Mucosa of rectum (tissue), 2 donors: Measurements from ENCODE around the gene ASTE1.

Experiments
- H3K27ac ChIP-seq, 2 donors: one replicate each; pipeline ENCODE4 v1.7.0; 2013; ENCODE audit warnings: inconsistent platforms in 2 of 2, low read depth in 2 of 2, low read length in 2 of 2
- H3K27me3 ChIP-seq, 2 donors: one replicate each; pipeline ENCODE4 v1.7.0; 2013; ENCODE audit warnings: low read length in 2 of 2; ENCODE audit not compliant: control insufficient read depth in 2 of 2, insufficient read depth in 2 of 2
- H3K36me3 ChIP-seq, 2 donors: one replicate each; pipeline ENCODE4 v1.7.0; 2013; ENCODE audit warnings: low read length in 2 of 2; ENCODE audit not compliant: control insufficient read depth in 2 of 2, insufficient read depth in 2 of 2
- H3K4me1 ChIP-seq, 2 donors: one replicate each; pipeline ENCODE4 v1.7.0; 2013; ENCODE audit warnings: low read length in 2 of 2, mild to moderate bottlenecking in 1 of 2; ENCODE audit not compliant: control insufficient read depth in 2 of 2, insufficient read depth in 2 of 2
- H3K4me3 ChIP-seq, 2 donors: one replicate each; pipeline ENCODE4 v1.7.0; 2013; ENCODE audit warnings: low read length in 2 of 2
- H3K9ac ChIP-seq, 2 donors: one replicate each; pipeline ENCODE4 v1.7.0; 2013; ENCODE audit warnings: low read length in 2 of 2, low read depth in 1 of 2, mild to moderate bottlenecking in 1 of 2
- H3K9me3 ChIP-seq, 2 donors: one replicate each; pipeline ENCODE4 v1.7.0; 2013; ENCODE audit warnings: low read length in 2 of 2; ENCODE audit not compliant: control insufficient read depth in 2 of 2
- donor health status: healthy.
- donor health status: Normal muscosa, but diverticular disease.

Gene ASTE1, protein sequence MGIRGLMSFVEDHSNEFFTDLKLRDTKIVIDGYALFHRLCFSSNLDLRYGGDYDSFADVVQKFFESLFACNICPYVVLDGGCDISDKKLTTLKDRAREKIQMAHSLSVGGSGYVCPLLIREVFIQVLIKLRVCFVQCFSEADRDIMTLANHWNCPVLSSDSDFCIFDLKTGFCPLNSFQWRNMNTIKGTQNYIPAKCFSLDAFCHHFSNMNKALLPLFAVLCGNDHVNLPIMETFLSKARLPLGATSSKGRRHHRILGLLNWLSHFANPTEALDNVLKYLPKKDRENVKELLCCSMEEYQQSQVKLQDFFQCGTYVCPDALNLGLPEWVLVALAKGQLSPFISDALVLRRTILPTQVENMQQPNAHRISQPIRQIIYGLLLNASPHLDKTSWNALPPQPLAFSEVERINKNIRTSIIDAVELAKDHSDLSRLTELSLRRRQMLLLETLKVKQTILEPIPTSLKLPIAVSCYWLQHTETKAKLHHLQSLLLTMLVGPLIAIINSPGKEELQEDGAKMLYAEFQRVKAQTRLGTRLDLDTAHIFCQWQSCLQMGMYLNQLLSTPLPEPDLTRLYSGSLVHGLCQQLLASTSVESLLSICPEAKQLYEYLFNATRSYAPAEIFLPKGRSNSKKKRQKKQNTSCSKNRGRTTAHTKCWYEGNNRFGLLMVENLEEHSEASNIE

DNA sequence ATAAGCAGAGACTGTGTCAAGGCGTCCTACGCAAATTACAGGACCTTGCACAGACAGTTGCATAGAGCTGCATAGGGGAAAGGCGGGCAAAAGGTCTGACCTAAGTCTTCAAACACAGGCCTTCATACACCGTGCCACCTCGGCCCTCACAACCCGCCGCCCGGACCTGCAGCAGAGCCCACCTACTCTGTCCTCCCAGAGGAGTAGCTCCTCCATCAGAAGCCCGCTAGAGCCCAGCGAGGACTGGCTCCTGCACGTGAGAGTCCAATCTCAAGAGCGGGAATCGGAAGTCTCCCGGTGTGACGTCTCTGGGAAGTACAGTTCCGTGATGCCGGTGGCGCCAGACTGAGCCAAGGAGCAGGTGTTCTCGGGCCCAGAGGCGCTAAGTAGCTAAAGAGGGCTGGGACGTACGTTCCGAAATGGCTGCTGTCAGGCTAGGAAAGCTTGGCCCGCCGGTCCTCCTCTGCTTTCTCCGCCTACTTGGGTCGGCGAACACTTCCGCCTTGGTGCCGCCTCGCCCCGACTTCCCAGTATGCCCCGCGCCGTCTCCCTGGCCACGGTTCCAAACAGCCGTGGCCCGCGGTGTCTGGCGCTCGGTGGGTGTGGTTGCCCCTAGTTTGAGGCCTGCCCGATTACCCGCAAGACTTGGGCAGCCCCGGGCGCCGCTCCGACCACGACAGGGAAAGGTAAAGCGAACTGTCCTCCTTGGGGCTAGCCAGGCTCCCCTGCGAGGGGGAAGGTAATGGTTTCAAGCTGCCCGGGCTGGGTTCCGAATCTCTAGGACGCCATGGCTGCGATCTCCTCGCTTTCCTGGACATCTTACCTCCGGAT is at the start of gene ASTE1, which contains the start of gene NEK11:
Gene ASTE1 (minus strand): TSS at position 505 of the 831 bp plus-strand sequence. CDS start 1,519 bp downstream, outside the sequence.
Gene NEK11 (plus strand): TSS at position 557 of the 831 bp plus-strand sequence. CDS start 2,832 bp downstream, outside the sequence.
- H3K27me3 ChIP-seq: no peaks in the 10 kb centered on the region
- peaks cover 4 to 19% of the 10 kb centered on the region in 2 donors for H3K4me1 ChIP-seq
- peak within 1 kb of the TSS; percentile 89 to 97 for H3K27ac ChIP-seq
- no peaks in the 10 kb centered on the region for H3K9me3 ChIP-seq
- H3K4me3 ChIP-seq: peak within 1 kb of the TSS; percentile 91 to 94
- peak within 1 kb of the TSS; percentile 89 to 99 for H3K9ac ChIP-seq
- peaks cover 3 to 11% of the 10 kb centered on the region in 2 donors for H3K36me3 ChIP-seq

DNA sequence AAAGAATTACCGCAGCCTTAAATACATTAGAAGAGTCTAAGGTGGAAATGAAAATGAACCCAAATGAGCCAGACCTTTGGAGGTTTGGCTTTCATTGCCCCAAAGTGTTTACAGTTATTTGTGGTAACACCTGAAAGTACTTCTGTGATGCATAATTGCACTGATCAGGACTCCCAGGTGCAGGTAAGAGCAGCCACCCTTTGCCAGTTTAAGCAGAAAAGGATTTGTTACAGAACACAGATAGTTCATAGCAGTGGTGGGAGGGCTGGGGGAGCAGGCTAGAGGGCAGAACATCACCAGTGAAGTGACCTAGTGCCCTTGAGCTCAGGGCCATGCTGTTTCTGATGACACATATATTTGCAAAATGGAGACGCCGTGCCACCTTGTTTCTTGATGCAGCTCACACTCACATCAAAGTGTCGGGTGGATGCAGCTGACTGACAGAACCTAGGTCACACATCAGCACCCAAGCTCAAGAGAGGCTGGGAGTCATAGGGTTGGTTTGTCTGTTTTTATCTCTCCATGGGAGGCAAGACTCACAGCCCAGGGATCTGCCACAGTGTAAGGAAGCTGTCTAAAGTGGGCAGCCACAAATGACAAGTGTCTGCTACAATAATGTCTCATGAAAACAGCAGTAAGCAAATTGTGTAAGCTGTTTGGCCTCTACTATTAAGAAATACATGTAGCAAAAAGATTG is 49.2 kb upstream of the ASTE1 start:
- no peak overlapping the region for H3K4me3 ChIP-seq
- no peak overlapping the region for H3K9ac ChIP-seq
- H3K27ac ChIP-seq: no peak overlapping the region
- no peaks in the 10 kb centered on the region for H3K36me3 ChIP-seq
- H3K27me3 ChIP-seq: no peaks in the 10 kb centered on the region
- no peaks in the 10 kb centered on the region for H3K9me3 ChIP-seq
- no peaks in the 10 kb centered on the region for H3K4me1 ChIP-seq

DNA sequence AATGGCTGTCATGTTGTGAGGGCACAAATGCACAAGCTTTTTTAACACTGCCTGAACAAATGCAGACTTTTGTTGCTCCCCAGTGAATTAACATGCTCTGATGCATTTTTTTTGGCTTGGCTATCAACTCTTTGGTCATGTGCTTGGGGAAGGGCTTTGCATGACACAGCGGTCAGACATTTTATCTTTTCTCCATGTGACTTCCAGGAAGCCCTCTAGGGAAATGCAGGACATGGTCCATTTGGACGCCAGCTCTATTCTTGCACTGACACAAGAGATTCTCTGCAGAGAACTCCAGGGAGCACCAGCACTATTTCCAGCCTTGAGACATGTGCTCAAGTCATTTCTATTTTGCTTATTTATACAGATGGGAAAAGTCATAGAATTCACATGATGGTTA is 46.2 kb upstream of the ASTE1 start:
- Histone ChIP-seq H3K4me1 (no peaks in the 10 kb centered on the region), H3K27me3 (no peaks in the 10 kb centered on the region), H3K9me3 (no peaks in the 10 kb centered on the region), H3K4me3 (no peak overlapping the region), H3K36me3 (no peaks in the 10 kb centered on the region), H3K9ac (no peak overlapping the region), H3K27ac (no peak overlapping the region)

DNA sequence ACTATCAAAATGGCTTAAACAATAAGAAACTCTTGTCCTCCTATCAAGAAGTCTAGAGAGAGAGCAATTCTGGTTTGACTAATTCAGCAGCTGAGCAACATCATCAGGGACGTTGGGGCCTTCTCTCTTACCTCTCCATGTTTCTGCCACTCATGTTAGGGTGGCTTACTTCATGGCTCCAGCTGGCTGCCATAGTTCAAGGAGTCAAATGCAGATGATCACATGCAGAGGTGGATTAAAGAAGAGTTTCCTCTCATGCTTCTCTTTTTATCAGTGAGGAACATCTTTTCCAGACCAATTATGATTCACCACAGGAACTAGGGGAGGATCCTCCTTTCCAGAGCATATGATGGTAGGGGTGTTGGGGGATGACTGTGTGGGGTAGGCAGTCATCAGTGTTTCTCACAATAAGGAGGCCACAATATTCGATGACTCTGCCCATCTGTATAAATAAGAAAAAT is 45.5 kb upstream of the ASTE1 start:
- H3K27ac ChIP-seq: no peak overlapping the region
- H3K4me1 ChIP-seq: no peaks in the 10 kb centered on the region

DNA sequence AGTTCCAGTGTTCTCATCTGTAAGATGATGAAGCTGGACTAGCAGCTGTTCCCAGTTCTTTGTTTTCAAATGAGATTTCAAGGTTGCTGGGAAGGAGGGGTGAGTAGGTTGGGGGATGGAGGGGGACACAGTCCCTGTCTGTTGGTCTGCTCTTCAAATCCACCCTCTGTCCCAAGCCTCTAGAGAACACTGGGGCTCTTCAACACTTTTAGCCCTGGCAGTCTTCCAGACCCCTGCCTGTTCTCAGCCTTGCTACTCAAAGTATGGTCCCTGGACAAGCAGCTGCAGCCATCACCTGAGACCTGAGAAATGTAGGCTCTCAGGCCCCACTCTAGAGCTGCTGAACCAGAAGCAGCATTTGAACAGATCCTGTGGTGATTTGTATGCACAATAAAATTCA is 41.4 kb upstream of the ASTE1 start:
- Histone ChIP-seq H3K27me3 (no peaks in the 10 kb centered on the region), H3K4me3 (no peak overlapping the region), H3K4me1 (no peaks in the 10 kb centered on the region), H3K36me3 (no peaks in the 10 kb centered on the region), H3K9ac (no peak overlapping the region), H3K9me3 (no peaks in the 10 kb centered on the region), H3K27ac (no peak overlapping the region)

More for the DNA sequence above, 45.5 kb upstream of the ASTE1 start:
- H3K4me3 ChIP-seq: no peak overlapping the region
- no peaks in the 10 kb centered on the region for H3K9me3 ChIP-seq
- H3K27me3 ChIP-seq: no peaks in the 10 kb centered on the region
- no peaks in the 10 kb centered on the region for H3K36me3 ChIP-seq
- no peak overlapping the region for H3K9ac ChIP-seq

DNA sequence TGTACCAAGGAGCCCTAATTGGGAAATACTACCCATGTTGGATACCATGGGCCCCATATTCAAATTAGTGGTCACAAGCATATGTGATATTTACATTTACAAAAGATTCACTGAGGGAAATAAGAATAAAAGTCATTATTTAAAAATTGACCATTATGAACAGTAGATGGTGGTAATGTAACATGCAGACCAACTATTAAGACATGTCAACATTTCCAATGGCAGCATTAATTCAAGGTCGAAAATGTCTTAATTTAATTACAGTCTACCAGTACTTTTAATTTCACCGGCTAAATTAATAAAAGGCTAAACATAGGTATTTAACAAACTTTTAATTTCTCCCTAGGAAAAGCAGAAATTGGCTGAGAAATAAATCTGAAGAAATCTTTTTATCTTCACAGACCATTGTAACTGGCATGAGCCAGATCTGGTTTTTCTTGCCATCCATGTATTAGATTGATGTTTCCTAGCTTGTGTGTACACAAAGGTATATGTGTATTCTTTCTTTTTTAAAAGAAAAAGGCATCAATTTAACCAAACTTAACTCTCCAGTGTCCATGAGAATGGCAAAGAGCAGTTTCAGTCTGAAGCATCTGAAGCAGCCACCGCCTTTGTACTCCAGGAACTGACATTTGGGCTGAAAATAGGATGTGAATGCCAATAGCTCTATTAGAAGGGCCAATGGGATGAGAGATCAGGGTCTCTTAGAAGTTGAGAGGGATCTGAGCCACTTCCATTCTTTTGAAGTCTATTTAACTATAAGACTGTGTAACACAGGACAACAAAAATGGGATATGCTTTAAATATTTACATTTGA is 26.6 kb upstream of the ASTE1 start:
- no peak overlapping the region for H3K9ac ChIP-seq
- H3K27me3 ChIP-seq: no peaks in the 10 kb centered on the region
- H3K4me1 ChIP-seq: no peaks in the 10 kb centered on the region
- H3K36me3 ChIP-seq: no peaks in the 10 kb centered on the region
- H3K9me3 ChIP-seq: no peaks in the 10 kb centered on the region
- H3K4me3 ChIP-seq: no peak overlapping the region
- no peak overlapping the region for H3K27ac ChIP-seq

DNA sequence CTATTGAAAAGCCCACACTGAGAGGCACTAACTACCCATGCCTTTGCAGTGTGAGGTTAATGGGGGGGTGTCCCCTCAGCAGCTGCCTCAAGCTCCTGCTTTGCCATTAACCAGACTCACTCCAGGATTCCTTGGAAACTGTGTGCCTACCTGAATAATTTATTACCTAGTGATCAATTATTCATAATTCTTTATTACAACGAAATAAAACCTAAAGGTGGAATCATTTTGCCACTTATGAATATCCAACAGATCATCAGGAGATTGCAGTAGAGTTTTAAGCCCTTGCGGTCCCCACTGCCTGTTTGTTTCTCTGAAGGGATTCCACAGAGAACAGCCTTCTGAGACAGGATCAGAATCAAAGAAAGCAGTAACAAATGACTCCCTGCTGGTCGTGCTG is 23.4 kb upstream of the ASTE1 start:
- no peaks in the 10 kb centered on the region for H3K27me3 ChIP-seq
- H3K36me3 ChIP-seq: no peaks in the 10 kb centered on the region
- no peak overlapping the region for H3K9ac ChIP-seq
- no peak overlapping the region for H3K27ac ChIP-seq
- H3K9me3 ChIP-seq: no peaks in the 10 kb centered on the region
- H3K4me3 ChIP-seq: no peak overlapping the region
- H3K4me1 ChIP-seq: no peaks in the 10 kb centered on the region

DNA sequence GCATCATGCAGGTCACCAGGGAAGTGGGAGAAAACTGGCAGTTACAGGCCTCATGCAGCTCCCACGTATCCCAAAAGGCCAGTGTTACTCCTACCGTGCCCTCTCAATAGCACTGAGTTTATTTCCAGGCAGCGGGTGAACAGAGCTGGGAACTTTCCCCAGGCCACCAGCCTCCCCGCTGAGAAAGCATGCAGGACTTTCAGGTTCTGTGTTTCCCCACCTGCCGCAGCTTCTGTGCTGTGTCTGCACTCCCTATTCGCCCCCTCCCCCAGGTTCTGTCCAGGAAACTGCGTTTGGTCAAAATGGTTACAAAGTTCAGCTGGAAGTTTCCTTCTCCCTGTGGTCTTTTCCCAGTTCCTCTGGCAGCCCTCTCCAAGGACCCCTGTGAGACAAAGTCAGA is 21.4 kb upstream of the ASTE1 start:
- Histone ChIP-seq H3K9me3 (no peaks in the 10 kb centered on the region), H3K4me3 (no peak overlapping the region), H3K27me3 (no peaks in the 10 kb centered on the region), H3K9ac (no peak overlapping the region), H3K4me1 (no peaks in the 10 kb centered on the region), H3K36me3 (no peaks in the 10 kb centered on the region), H3K27ac (no peak overlapping the region)

DNA sequence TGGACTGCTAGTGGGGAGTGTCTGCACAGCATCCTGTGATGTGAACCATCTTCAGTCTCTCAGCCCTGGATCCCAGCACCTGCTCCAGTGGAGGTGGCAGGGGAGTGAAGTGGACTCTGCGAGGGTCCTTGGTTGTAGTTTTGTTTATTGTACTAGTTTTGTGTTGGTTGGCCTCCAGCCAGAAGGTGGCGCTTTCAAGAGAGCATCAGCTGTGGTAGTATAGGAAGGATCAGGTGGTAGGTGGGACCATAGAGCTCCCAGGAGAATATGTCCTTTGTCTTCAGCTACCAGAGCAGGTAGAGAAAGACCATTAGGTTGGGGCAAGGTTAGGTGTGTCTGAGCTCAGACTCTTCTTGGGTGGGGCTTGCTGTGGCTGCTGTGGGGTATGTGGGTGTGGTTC is 21.0 kb upstream of the ASTE1 start:
- Histone ChIP-seq H3K4me1 (no peaks in the 10 kb centered on the region), H3K36me3 (no peaks in the 10 kb centered on the region), H3K27ac (no peak overlapping the region), H3K27me3 (no peaks in the 10 kb centered on the region), H3K9ac (no peak overlapping the region), H3K9me3 (no peaks in the 10 kb centered on the region), H3K4me3 (no peak overlapping the region)
